ENCODE results near the gene AFF1. TPM values are rescaled to one million over a fixed set of nuclear protein-coding genes. Genes with fewer than 3 reads are reported as not detected.
A peak's percentile ranks its signal among the peaks of the same experiment; 100 is the strongest.

Gene AFF1
- total RNA-seq, 2 experiments from 2014 or later, result 28.7 to 69.7 TPM

- ChIA-PET CTCF (ENCODE audit: unreplicated experiment) (interaction anchor here (1.4 kb wide), 1 partner anchor 17 kb away, joined by 5 read pairs; no protein-coding TSS in a partner anchor), POLR2A (interaction anchor here (0.6 to 1.5 kb wide), 5 partner anchors 9 to 172 kb away, joined by 3 to 4 read pairs (median 3); no protein-coding TSS in a partner anchor)
- intact Hi-C loops (cut with micrococcal nuclease; ENCODE audit: unreplicated experiment), result no loop called here
- no peaks in the 10 kb centered on the region for H4K20me1 ChIP-seq (ENCODE audit: insufficient read depth, low read length)
- H3K9me3 ChIP-seq (ENCODE audit: low read length), result no peaks in the 10 kb centered on the region
- no TSS peak for BruUV-seq (replicated peaks)
- H2AFZ ChIP-seq (ENCODE audit: low read length), result peak overlapping the region; percentile 2; the same call in 1 of the 2 replicates
- DNase-seq (ENCODE audit: low spot score), result no peak
- H3K36me3 ChIP-seq (ENCODE audit: insufficient read depth, low read length), result peaks cover 20% of the 10 kb centered on the region
- peak overlapping the region; percentile 5 for H3K27ac ChIP-seq (ENCODE audit: low read depth, low read length, poor library complexity, severe bottlenecking)
- no peak overlapping the region for H3K4me3 ChIP-seq (ENCODE audit: low read depth, low read length, poor library complexity, severe bottlenecking)
- TF ChIP-seq EZH2phosphoT487 (IDR thresholded peaks at IDR 0.05; ENCODE audit: borderline replicate concordance, low read depth, low read length), result no peak
- no peak for TF ChIP-seq CTCF (conservative IDR thresholded peaks at IDR 0.05; ENCODE audit: low read length)
- no peaks in the 10 kb centered on the region for H3K9me2 ChIP-seq (ENCODE audit: insufficient read depth, low read length)
- peaks cover 48% of the 10 kb centered on the region for H3K4me1 ChIP-seq (ENCODE audit: insufficient read depth, low read length, poor library complexity, severe bottlenecking)
- H3K79me2 ChIP-seq (ENCODE audit: insufficient read depth, low read depth, low read length), result peaks cover under 1% of the 10 kb centered on the region; the same call in 1 of the 2 replicates
- H3K4me2 ChIP-seq (ENCODE audit: low read length), result peak overlapping the region; percentile 49
Measured at GRCh38 chr4:86927843-86928395, 6.9 kb upstream of the AFF1 start.

DNA sequence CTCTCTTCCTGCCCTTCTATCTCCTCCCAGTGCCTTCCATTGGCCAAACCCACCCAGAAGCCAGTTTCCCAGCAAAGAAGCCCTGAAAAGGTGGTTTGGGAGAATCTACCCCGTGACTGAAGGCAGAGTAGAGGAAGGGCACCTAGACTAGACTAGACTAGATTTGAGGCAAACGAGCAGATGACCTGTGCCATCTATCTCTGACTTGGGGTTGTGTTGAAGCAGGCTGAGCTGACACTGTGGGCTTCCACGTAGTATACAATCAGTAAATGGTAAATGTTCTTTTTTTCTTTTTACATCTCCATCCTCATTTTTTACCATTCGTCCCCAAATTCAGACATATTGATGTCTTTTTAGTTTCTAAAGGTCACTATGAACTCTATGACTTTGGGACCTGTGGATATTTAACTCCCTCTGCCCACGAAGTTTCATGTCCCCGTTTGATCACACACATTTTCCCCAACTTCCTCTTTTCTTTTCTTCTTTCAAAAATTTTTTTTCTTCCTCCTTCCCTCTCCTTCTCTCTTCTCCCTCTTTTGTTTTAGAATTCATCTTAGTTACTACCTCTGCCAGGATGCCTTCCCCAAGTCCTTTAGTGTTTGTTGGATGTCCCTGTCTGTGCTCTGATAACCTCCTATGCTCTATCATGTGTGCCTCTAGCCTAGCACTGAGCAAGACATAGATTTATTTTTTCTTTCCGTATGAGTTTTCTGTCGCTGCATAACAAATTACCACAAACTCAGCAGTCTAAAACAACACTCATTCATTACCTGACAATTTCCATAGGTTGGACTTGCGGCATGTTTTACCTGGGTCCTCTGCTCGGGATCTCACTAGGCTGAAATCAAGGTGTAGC lies 6.2 kb upstream of the AFF1 start:
- Histone ChIP-seq H3K4me2 (ENCODE audit: low read length) (peak overlapping the region; percentile 49), H3K4me3 (ENCODE audit: low read depth, low read length, poor library complexity, severe bottlenecking) (peak overlapping the region; percentile 9), H3K9me2 (ENCODE audit: insufficient read depth, low read length) (no peaks in the 10 kb centered on the region), H2AFZ (ENCODE audit: low read length) (peak overlapping the region; percentile 2; the same call in 1 of the 2 replicates), H4K20me1 (ENCODE audit: insufficient read depth, low read length) (no peaks in the 10 kb centered on the region), H3K36me3 (ENCODE audit: insufficient read depth, low read length) (peaks cover 20% of the 10 kb centered on the region), H3K9me3 (ENCODE audit: low read length) (no peaks in the 10 kb centered on the region), H3K4me1 (ENCODE audit: insufficient read depth, low read length, poor library complexity, severe bottlenecking) (peaks cover 49% of the 10 kb centered on the region), H3K27ac (ENCODE audit: low read depth, low read length, poor library complexity, severe bottlenecking) (peak overlapping the region; percentile 5), H3K79me2 (ENCODE audit: insufficient read depth, low read depth, low read length) (peaks cover 7% of the 10 kb centered on the region; the same call in 1 of the 2 replicates)
- DNase-seq (ENCODE audit: low spot score), result no peak
- POLR2A ChIA-PET, result interaction anchor here (0.6 to 1.5 kb wide), 10 partner anchors 8 to 1701 kb away, joined by 3 to 7 read pairs (median 3); no protein-coding TSS in a partner anchor
- CTCF ChIA-PET (ENCODE audit: unreplicated experiment), result interaction anchor here (1.4 kb wide), 1 partner anchor 16 kb away, joined by 5 read pairs; no protein-coding TSS in a partner anchor
- no TSS peak for BruUV-seq (replicated peaks)
- intact Hi-C loops (cut with micrococcal nuclease; ENCODE audit: unreplicated experiment), result no loop called here
- TF ChIP-seq EZH2phosphoT487 (IDR thresholded peaks at IDR 0.05; ENCODE audit: borderline replicate concordance, low read depth, low read length) (no peak), CTCF (conservative IDR thresholded peaks at IDR 0.05; ENCODE audit: low read length) (no peak)
